DMS153 (cell line): ENCODE results near the gene NR2C2.

Experiments
- DNase-seq: peaks from one replicate; lab custom pipeline; 2025; lab: John Stamatoyannopoulos, UW

The NR2C2 gene

DNA sequence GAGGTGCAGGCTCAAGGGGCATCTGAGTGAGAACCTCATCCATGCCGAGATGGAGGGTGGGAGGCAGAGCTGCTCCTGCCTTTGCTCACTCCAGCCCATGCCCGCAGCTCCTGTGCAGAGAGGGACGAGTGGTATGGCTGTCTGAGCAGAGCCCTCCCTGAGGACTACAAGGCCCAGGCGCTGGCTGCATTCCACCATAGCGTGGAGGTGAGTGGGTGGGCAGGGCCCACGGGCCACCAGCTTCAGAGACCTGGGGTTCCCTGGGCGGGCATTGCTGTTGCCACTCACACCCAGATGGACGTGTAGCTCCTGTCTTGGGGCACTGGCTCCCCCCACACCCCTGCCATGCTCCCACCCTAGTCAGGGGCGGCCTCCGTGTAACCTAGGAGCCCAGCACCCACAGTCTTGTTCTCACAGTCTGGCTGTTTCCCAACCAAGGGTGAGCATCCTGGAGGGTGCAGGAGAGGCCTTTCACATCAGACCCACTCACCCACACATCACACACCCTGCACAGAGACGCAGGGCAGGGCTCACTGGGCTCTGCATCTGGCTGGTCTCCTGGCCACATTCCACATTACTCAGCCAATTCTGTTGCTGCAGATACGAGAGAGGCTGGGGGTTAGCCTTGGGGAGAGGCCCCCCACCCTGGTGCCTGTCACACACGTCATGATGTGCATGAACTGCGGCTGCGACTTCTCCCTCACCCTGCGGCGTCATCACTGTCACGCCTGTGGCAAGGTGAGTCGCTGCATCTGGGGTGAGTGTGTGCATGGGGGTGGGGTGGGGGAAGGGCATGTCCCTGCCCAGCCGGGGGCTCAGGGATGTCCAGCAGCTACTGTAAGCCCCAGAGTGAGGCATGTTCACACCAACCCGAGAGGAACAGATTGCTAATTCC lies 25.3 kb upstream of the NR2C2 start:
- no peak for DNase-seq

DNA sequence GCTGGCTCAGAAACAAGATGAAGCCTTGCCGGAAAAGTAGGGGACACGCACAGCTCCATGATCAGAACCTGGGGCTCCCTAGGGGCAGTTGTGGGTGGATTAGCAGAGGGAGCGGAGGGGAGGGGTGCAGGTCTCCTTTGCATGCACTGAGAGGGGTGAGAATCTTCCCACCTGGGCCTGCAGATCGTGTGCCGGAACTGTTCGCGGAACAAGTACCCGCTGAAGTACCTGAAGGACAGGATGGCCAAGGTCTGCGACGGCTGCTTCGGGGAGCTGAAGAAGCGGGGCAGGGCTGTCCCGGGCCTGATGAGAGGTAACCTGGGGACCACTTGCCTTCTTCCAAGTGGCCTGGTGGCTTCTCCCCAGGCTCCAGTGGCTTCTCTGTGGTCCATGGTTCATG lies 24.5 kb upstream of the NR2C2 start:
- no peak for DNase-seq

DNA sequence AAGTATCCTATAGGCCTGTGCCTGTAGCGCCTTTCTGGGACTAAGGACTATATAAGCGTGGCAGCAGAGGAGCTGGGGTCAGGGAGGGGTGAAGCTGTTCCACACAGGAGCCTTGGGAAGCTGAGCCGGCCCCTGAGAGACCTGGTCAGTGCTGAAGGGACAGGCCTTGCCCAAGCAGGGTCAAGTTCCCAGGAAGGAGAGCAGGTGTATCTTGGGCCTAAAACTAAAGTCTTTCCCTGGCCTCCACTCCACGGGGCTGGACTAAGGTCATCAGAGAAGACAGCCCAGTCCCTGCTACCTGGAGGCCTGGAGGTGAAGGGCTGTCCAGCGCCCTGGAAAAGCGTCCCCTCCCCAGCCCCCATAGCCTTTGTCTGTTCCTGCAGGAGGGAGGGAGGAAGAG lies 23.9 kb upstream of the NR2C2 start:
- no peak for DNase-seq

DNA sequence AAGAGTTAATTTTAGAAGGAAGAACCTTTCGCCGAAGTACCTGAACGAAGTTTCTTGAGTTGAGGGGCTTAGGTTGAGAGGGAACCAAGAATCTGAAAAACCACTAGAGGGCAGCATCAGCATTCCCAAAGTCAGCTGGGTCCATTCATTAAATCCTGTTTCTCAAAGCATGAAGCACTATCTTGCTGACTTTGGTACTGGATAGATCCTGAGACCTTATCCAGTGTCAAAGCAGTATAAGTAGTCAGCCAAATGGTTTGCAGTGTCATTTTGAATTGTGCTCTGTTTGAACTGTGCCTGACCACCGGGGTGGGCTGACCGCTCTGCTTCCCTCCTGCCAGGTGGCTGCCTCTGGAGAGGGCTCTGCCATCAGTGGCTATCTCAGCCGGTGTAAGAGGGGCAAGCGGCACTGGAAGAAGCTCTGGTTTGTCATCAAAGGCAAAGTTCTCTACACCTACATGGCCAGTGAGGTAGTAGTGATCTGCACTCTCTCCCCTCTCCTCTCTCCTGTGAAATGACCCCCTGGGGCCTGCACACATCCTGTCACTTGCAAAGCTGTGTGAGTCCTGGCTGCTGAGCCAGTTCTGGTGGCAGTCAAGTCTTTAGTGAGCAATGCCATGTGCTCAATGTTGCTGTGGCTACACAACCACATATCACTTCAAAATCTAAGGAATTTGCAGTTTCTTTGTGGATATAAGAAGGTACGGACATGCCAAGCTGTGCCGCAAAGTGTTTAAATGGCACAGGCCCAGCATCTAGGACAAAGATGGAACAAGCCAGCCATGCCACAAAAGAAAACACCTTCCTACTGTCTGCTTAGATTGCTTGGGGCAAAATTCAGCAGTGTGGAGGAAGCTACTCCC lies 21.4 kb upstream of the NR2C2 start:
- DNase-seq: no peak

DNA sequence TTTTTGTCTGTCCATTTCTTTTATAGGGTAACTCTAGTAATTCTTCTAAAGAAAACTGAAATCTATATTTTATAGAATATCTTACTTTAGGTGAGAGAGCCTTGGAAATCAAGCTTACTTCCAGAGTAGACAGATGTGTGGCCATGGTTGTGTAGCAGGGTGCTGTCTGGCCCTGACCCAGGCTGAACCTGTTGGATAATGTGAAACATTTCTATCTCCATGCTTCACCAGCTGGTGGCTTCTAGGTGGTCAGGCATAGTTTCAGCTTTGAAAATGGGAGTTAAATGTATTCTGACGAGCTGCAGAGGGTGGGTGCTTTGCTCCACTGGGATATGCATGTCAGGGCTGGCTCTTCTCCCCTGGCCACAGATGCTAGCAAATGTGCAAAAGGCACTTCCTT lies 20.8 kb upstream of the NR2C2 start:
- DNase-seq: no peak

DNA sequence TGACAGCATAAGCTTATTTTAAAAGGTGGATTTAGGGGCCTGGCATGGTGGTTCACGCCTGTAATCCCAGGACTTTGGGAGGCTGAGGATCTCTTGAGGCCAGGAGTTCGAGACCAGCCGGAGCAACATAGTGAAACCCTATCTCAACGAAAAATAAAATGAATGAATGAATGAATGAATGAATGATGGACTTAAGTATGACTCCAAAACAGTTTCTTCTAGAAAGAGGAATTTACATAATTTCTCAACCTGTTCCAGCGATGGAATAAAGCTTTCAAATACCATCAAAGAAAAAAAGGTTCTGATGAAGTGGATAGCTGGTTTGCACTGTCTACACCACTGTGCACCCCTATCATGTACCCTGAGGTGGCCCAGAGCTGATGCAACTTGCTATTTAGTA lies 20.1 kb upstream of the NR2C2 start:
- DNase-seq: no peak

DNA sequence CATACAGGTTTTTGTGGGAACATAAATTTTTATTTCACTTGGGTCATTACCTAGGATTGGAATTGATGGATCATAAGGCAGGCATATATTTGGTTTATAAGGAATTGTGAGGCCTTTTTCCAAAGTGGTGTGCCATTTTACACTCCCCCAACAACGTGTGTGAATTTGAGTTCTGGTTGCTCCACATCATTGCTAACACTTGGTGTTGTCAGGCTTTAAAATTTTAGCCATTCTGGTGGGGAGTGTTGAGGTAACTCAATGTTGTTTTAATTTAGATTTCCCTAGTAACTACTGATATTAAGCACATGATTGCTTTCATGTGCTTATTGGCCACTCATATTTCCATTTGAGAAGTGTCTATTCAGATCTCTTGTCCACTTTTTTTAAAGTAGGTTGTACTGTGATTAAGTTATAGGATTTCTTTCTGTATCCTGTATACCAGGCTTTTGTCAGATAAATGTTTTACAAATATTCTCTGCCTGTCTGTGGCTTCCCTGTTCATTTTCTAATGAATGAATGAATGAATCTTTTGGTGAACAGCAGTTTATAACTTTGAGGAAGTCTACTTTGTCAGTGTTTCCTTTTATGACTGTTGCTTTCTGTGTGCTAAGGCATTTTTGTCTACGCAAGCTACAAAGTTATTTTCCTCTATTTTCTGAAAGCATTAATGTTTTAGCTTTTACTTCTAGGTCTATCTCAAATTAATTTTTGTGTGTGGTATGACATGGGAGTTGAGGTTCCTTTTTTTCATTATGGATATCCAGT lies 17.9 kb upstream of the NR2C2 start:
- no peak for DNase-seq

DNA sequence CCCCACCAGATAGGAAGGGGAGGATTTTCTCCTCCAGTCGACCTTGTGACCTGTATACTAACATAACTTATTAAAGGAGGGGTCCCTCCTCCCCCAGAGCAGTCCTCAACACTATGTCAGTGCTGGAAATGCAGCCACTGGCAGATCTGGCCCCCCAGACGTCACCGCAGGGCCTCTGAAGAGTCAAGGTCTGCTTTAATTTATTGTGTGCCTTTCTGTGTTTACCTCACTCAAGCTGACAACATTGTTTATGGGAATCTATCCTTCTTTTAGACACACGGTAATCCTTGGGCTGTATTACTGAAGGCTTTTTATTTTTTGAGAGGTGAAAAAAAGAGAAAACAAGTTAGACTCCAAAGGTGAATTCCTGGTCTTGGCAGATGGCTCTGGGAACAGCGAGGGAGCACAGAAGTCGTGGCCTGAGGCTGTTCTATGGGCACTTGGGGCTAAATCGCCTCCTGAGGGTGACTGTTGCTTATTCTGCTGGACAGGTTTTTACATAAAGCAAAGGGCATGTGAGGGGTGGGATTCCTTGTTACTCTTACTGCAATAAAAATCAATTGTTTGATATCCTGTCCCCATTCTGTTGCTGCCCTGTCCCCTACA lies 13.5 kb upstream of the NR2C2 start:
- DNase-seq: no peak

DNA sequence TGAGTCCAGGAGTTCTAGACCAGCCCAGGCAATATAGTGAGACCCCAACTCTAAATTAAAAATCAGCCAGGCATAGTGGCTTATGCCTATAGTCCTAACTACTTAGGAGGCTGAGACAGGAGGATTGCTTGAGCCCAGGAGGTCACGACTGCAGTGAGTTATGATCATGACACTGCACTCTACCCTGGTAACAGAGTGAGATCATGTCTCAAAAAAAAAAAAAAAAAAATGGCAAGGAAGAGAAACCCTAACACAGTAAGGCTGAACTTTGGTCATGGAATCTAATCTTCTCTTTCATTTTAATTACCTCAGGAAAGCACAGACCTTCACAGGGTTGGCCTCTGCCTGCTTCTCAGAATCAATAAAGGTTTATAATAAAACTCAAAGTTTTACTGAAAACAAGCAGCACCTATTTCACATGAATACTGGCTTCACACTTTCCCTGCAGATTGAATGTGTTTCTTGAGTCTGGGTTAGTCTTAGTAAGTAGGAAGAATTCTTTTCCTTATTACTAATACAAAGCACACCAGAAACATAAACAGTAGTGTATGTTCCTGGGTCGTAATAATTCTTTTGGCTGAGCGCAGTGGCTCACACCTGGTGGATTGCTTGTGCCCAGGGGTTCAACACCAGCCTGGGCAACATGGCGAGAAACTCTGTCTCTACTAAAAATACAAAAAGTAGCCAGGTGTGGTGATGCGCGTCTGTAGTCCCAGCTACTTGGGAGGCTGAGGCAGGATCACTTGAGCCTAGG lies 11.6 kb upstream of the NR2C2 start:
- no peak for DNase-seq

DNA sequence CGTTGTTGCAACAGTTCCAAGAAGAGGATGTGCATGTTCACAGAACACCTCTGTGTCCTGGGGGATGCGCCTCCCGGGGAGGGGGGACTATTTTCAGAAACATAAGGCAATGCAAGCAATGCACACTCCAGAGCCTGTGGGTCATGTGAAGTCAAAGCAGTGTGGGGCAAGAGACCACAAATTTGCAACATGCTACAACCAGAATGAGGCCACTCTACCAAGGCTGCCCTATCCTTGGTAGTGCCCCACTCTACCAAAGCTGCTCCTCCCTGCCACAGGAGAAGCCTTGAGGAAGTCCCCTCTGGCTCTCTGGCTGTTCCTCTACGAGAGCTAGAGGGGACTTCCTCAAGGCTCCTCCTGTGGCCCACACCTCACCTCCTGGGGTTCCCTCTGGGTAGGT lies 8.4 kb upstream of the NR2C2 start:
- DNase-seq: no peak

DNA sequence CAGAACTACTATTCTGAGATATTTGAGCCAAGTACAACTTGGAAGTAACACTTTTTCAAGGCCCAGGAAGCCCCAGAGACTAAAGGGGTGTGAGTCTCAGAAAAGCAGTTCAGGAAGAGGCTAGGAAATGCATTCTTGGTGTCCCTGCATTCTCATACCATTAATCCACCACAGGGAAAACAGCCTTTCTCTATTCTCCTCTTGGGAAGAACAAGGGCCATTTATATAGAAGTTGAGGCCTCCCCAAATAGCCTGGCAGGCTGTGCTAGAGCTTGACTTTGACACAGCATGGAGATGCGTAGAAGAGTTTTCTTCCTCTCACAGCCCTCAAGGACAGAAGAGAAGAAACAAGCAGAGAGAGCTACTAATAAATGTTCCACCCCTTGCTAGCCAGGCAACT lies 5.5 kb upstream of the NR2C2 start:
- no peak for DNase-seq

DNA sequence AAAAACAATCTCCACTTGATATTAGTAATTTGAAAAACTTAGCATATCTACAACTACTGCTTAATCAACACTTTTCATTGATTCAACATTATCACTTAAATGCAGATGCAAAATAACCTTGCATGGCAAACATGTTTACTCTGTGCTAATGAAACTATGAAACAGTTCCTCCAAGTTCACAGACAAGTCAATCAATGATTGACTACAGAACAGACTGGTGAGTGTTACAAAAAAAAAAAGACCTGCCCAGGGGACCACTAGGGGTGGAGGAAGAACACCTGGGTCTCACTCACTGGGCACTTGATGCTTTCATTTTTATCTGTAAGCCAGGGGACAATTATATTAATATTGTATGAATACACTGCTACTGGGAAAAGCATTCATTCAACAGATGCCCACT lies 4.3 kb upstream of the NR2C2 start:
- no peak for DNase-seq

DNA sequence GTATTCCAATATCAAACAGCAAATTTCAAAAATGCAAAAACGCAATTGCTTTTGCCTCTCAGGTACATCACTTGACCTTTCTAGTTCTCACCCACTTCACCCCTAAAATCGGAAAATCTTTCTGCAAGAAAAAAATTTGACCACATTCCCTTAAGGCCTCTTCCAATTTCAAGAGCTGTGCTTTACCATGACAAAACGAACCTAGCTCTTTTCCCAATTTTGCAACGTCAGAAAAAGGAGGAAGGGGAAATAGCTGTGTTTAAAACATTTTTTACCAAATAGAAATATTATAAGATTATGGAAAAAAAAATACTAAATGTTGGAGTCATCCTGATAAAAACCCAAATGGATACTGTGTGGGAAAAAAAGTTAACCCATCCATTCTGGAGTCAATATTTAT lies 1.1 kb upstream of the NR2C2 start:
- no peak for DNase-seq

DNA sequence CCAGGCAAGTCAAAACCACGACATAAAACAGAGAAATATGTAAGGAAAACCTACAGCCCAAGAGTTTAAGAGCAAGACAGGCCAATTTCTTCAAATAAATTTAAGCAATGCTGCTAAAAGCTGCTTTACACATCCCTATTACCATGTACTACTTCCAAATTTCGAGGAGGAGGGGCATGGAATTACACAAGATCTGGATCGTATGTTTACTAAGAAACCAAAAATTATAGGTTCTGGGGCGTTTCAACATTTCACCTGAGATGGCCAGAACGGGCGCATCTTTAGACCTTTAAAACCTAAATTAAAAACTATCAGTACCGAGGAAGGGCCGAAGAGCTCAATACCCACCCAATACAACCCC lies 664 bp upstream of the NR2C2 start:
- no peak for DNase-seq

DNA sequence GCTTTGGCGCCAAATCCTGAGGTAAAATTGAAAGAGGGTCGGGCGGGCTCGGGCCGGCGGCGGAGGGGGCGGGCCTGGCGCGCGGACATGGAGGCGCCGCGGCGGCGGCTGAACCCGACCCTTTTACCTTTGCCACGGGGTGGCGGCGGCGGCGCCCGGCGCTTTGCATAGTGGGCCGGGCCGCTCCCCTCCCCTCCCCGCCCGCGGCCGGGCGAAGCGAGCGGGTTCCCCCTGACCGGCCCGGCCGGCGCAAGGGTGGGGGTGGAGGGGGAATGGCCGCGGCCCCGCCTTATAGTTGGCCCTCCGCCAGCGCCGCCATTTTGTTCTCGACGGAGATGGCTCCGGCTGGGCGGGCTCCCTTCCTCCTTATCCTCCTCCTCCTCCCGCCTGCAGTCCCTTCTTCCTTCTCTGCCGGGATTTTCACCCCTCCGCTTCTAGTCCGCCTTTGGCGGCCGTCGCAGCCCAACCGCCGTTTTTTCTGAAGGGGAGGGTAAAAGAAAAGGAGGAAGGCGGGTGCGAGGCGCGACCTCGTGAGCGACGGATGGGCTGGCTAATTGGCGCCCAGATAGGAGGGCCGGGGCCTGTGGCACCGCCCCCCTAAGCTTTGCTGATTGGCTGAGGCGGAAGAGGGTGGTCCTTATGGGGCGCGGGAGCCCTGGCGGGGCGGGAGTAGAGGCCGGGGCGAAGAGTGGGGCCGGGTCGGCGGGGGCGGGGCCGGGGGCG lies 664 bp downstream of the NR2C2 start:
- DNase-seq: peak; percentile 78

DNA sequence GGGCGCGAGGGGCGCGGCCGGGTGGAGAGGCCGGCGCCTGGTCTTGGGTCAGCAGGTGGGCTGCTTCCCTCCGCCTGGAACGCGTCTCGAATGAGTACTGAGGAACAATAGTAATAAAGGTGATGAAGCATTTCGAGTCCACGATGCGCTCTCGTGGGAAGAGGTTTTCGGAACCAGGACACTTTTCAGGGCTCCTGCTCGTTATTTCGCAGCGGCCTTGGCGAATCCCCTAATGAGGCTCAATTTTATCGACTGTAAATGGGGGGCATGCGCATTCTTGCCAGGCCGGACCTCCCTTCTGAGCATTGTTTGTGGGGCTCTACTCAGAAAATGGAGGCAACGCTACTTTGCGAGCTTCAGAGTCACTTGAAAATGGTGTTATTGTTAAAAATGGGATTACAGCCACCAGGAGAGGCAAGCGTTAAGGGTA lies 1.2 kb downstream of the NR2C2 start:
- no peak for DNase-seq

DNA sequence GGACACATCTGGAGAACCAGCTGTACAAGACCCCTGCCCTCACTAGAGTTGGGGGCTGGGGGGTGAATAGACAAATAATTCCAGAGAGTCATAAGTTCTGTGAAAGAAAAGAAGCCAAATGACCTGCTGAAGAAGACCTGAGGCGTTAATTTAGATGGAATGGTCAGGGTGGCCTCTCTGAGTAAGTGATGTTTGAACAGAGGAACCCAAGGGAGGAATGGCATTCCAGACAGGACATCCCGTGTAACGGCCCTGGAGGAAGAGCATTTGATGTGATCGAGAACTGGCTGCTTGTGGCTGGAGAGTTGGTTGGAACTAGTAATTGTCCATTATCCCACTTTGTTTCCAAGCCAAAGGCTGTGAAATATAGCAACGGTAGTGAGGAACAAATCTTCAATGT lies 1.7 kb downstream of the NR2C2 start:
- no peak for DNase-seq

DNA sequence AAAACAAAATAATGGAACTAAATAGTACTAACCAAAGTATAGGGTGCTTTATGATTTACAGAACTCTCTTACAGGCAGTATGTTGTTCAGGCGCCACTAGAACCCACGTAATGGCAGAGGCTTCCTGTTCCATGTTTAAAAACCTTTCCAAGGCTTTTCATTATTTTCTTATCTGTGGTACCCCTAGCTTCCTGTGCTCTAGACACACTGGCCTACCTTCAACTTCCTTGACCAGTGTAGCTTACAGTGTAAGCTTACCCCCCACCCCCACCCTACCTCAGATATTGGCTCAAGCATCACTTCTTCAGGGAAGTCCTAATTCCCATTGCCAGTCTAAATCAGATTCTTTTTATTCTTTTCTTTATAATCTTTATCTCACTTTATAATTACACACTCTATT lies 2.9 kb downstream of the NR2C2 start:
- DNase-seq: no peak

DNA sequence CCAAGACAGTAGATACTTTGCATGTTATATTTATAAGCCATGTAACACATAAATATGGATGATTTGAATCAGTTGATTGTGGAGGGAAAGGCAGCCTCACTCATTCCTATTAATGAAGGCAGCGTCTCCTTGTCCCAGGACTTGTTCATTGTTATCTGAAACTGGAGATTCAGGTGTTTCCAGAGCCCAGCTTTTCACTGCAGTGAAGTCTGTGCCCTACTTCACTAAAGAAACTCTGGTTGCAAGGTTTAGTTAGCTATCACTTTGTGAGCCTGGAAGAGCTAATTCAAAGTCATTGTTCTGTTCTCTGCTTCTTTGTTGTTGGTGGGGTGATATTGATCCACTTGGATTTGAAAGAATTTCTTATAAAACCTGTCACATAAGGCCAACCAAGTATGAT lies 9.8 kb downstream of the NR2C2 start:
- DNase-seq: no peak

DNA sequence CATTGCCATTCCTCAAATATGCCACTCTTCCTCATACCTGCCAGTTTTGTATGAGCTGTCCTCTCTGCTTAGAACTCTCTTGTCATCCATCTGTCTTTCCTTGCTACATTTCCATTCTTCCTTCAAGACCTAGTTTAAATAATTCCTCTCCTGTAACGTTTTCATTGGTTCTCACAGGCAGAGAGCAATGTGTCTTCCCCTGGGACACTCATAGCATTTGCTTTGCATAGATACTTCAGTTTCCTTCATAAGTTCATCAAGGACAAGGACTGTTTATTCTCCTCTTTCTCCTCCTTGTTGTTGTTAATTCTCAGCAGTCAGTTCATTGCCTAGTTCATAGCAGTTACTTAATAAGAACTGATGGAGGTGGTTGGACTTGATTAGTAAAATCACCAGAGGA lies 10.5 kb downstream of the NR2C2 start:
- DNase-seq: no peak
